ENCODE measurements around the gene MX1. TPM values are rescaled to one million over a fixed set of nuclear protein-coding genes. Genes with fewer than 3 reads are reported as not detected.
A peak's percentile ranks its signal among the peaks of the same experiment; 100 is the strongest.

The MX1 gene
- total RNA-seq, 2 experiments from 2014 or later: 609 to 666 TPM

- POLR2A ChIA-PET: interaction anchor here (1.4 to 2.4 kb wide), 3 partner anchors 9 to 146 kb away, joined by 3 to 19 read pairs (median 10); no protein-coding TSS in a partner anchor
- peak overlapping the region; percentile 98 for H3K27ac Mint-ChIP-seq
- no peaks in the 10 kb centered on the region for H3K27me3 Mint-ChIP-seq
- H3K9me3 Mint-ChIP-seq: no peaks in the 10 kb centered on the region
- peaks cover 71% of the 10 kb centered on the region for H3K36me3 Mint-ChIP-seq
- peak overlapping the region; percentile 97 for H3K4me3 Mint-ChIP-seq
- peaks cover 62% of the 10 kb centered on the region for H3K4me1 Mint-ChIP-seq
- ATAC-seq (ENCODE audit: low read depth) (no peak), DNase-seq (no peak)
These were observed 3.3 kb downstream of the MX1 start for GRCh38 chr21:41429305-41429704.

- Mint-ChIP-seq H3K4me1 (peaks cover 61% of the 10 kb centered on the region), H3K9me3 (no peaks in the 10 kb centered on the region), H3K27ac (peak overlapping the region; percentile 81), H3K36me3 (peaks cover 78% of the 10 kb centered on the region), H3K27me3 (no peaks in the 10 kb centered on the region), H3K4me3 (peak overlapping the region; percentile 97)
- DNase-seq (no peak), ATAC-seq (ENCODE audit: low read depth) (no peak)
- POLR2A ChIA-PET: interaction anchor here (0.6 to 2.4 kb wide), 5 partner anchors 9 to 147 kb away, joined by 3 to 19 read pairs (median 5); partner anchors contain the start of gene MX2
These were observed 4.0 kb downstream of the MX1 start for GRCh38 chr21:41429925-41430491.

- POLR2A ChIA-PET: interaction anchor here (0.7 to 1.6 kb wide), 7 partner anchors 9 to 70 kb away, joined by 3 to 5 read pairs (median 3); partner anchors contain the start of gene MX2
- Mint-ChIP-seq H3K4me1 (peaks cover 73% of the 10 kb centered on the region), H3K27ac (peak overlapping the region; percentile 66), H3K27me3 (no peaks in the 10 kb centered on the region), H3K9me3 (no peaks in the 10 kb centered on the region), H3K4me3 (peak overlapping the region; percentile 67), H3K36me3 (peaks cover 82% of the 10 kb centered on the region)
- DNase-seq: no peak
- ATAC-seq (ENCODE audit: low read depth): no peak
These were observed 5.9 kb downstream of the MX1 start for GRCh38 chr21:41431788-41432548.

GRCh38 chr21:41432562-41433460, 6.8 kb downstream of the MX1 start:
- DNase-seq (no peak), ATAC-seq (ENCODE audit: low read depth) (no peak)
- Mint-ChIP-seq H3K27me3 (no peaks in the 10 kb centered on the region), H3K4me3 (peak overlapping the region; percentile 68), H3K36me3 (peaks cover 79% of the 10 kb centered on the region), H3K27ac (peak overlapping the region; percentile 47), H3K4me1 (peaks cover 77% of the 10 kb centered on the region), H3K9me3 (no peaks in the 10 kb centered on the region)
- POLR2A ChIA-PET: interaction anchor here (0.7 to 1.6 kb wide), 7 partner anchors 10 to 71 kb away, joined by 3 to 5 read pairs (median 3); partner anchors contain the start of gene MX2

- Mint-ChIP-seq H3K36me3 (peaks cover 77% of the 10 kb centered on the region), H3K4me3 (peak overlapping the region; percentile 68), H3K27me3 (no peaks in the 10 kb centered on the region), H3K9me3 (no peaks in the 10 kb centered on the region), H3K27ac (peak overlapping the region; percentile 47), H3K4me1 (peaks cover 75% of the 10 kb centered on the region)
- DNase-seq (no peak), ATAC-seq (ENCODE audit: low read depth) (no peak)
- POLR2A ChIA-PET: interaction anchor here (0.9 to 1.5 kb wide), 4 partner anchors 8 to 64 kb away, joined by 3 to 6 read pairs (median 4); partner anchors contain the start of gene MX1
These were observed 7.5 kb downstream of the MX1 start for GRCh38 chr21:41433566-41433965.

- Mint-ChIP-seq H3K4me1 (peaks cover 73% of the 10 kb centered on the region), H3K9me3 (no peaks in the 10 kb centered on the region), H3K27ac (peak overlapping the region; percentile 8), H3K27me3 (no peaks in the 10 kb centered on the region), H3K36me3 (peaks cover 76% of the 10 kb centered on the region), H3K4me3 (no peak overlapping the region)
- DNase-seq (no peak), ATAC-seq (ENCODE audit: low read depth) (no peak)
- POLR2A ChIA-PET: interaction anchor here (0.6 to 1.2 kb wide), 2 partner anchors 9 to 74 kb away, joined by 3 to 8 read pairs; partner anchors contain the start of genes MX1 and MX2
These were observed 9.7 kb downstream of the MX1 start for GRCh38 chr21:41435706-41436105.

GRCh38 chr21:41437729-41438128, 11.7 kb downstream of the MX1 start:
- H3K27ac Mint-ChIP-seq: peak overlapping the region; percentile 63
- peaks cover 71% of the 10 kb centered on the region for H3K4me1 Mint-ChIP-seq
- no peaks in the 10 kb centered on the region for H3K9me3 Mint-ChIP-seq
- no peak overlapping the region for H3K4me3 Mint-ChIP-seq
- POLR2A ChIA-PET: interaction anchor here (0.9 to 3.9 kb wide), 5 partner anchors 8 to 154 kb away, joined by 4 to 19 read pairs (median 11); partner anchors contain the start of genes MX1 and MX2
- no peaks in the 10 kb centered on the region for H3K27me3 Mint-ChIP-seq
- peak; percentile 20 for ATAC-seq (ENCODE audit: low read depth)
- H3K36me3 Mint-ChIP-seq: peaks cover 72% of the 10 kb centered on the region
- no peak for DNase-seq

GRCh38 chr21:41438425-41439113, 12.5 kb downstream of the MX1 start:
- POLR2A ChIA-PET: interaction anchor here (1.6 to 3.9 kb wide), 3 partner anchors 9 to 17 kb away, joined by 11 to 19 read pairs (median 15); partner anchors contain the start of gene MX1

GRCh38 chr21:41439248-41439647, 13.2 kb downstream of the MX1 start:
- H3K27ac Mint-ChIP-seq: no peak overlapping the region
- ATAC-seq (ENCODE audit: low read depth) (no peak), DNase-seq (no peak)
- peaks cover 66% of the 10 kb centered on the region for H3K4me1 Mint-ChIP-seq
- no peaks in the 10 kb centered on the region for H3K9me3 Mint-ChIP-seq
- POLR2A ChIA-PET: interaction anchor here (0.7 to 3.9 kb wide), 7 partner anchors 10 to 156 kb away, joined by 3 to 19 read pairs (median 4); partner anchors contain the start of genes MX1 and MX2
- H3K36me3 Mint-ChIP-seq: peaks cover 70% of the 10 kb centered on the region
- H3K27me3 Mint-ChIP-seq: no peaks in the 10 kb centered on the region
- no peak overlapping the region for H3K4me3 Mint-ChIP-seq

More at GRCh38 chr21:41438425-41439113, 12.5 kb downstream of the MX1 start:
- H3K36me3 Mint-ChIP-seq: peaks cover 71% of the 10 kb centered on the region
- no peaks in the 10 kb centered on the region for H3K9me3 Mint-ChIP-seq
- ATAC-seq (ENCODE audit: low read depth) (no peak), DNase-seq (no peak)
- H3K27ac Mint-ChIP-seq: peak overlapping the region; percentile 27
- no peak overlapping the region for H3K4me3 Mint-ChIP-seq
- H3K27me3 Mint-ChIP-seq: no peaks in the 10 kb centered on the region
- peaks cover 69% of the 10 kb centered on the region for H3K4me1 Mint-ChIP-seq

GRCh38 chr21:41441546-41441945, 15.5 kb downstream of the MX1 start:
- Mint-ChIP-seq H3K36me3 (peaks cover 70% of the 10 kb centered on the region), H3K4me3 (no peak overlapping the region), H3K4me1 (peaks cover 54% of the 10 kb centered on the region), H3K27ac (no peak overlapping the region), H3K27me3 (no peaks in the 10 kb centered on the region), H3K9me3 (no peaks in the 10 kb centered on the region)
- POLR2A ChIA-PET: interaction anchor here (1.0 kb wide), 1 partner anchor 14 kb away, joined by 3 read pairs; no protein-coding TSS in a partner anchor
- no peak for ATAC-seq (ENCODE audit: low read depth)
- no peak for DNase-seq

GRCh38 chr21:41442481-41443186, 16.6 kb downstream of the MX1 start:
- Mint-ChIP-seq H3K27ac (peak overlapping the region; percentile 40), H3K27me3 (no peaks in the 10 kb centered on the region), H3K9me3 (no peaks in the 10 kb centered on the region), H3K4me1 (peaks cover 49% of the 10 kb centered on the region), H3K36me3 (peaks cover 74% of the 10 kb centered on the region), H3K4me3 (no peak overlapping the region)
- DNase-seq (no peak), ATAC-seq (ENCODE audit: low read depth) (no peak)
- POLR2A ChIA-PET: interaction anchor here (0.9 to 1.3 kb wide), 3 partner anchors 12 to 159 kb away, joined by 3 to 5 read pairs (median 5); no protein-coding TSS in a partner anchor

Measured in activated naive CD8-positive, alpha-beta T cell treated with anti-CD3 and anti-CD28 coated beads, Interleukin-2, amount 10 ng/mL, durations not matched to agents 7 days and 5 days (primary cell).